ENCODE measurements around the gene CLASP2.

The CLASP2 gene

DNA sequence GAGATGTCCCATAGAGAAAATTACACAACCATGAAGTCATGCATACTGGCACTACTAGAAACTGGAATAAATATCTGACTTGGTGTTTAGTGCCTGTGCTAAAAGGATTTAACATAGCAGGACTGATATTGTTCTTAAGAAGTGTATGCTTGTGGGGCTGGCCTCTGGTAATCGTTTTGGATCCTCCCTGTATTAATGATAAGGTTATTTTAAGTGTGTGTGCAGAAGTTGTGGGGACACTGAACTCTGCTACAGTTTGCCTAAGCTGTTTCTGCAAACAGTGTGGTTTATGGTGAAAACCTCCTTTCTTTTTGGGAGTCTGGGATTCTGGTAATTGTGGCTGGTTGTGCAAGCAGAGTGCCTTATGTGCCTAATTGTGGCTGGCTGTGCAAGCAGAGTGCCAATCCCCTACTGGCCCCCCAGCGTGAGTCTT lies 120.8 kb downstream of the CLASP2 start:
- in situ Hi-C loops (cut with HindIII; ENCODE audit: low pct_unique_long_range_greater_than_20kb, low sequenced_read_pairs) = no loop called here
- DNase-seq (ENCODE audit: low read depth in 1 of 2, low spot score in 1 of 2) = no peak
- no peak for TF ChIP-seq JUND (IDR thresholded peaks at IDR 0.05; ENCODE audit: low read depth)

DNA sequence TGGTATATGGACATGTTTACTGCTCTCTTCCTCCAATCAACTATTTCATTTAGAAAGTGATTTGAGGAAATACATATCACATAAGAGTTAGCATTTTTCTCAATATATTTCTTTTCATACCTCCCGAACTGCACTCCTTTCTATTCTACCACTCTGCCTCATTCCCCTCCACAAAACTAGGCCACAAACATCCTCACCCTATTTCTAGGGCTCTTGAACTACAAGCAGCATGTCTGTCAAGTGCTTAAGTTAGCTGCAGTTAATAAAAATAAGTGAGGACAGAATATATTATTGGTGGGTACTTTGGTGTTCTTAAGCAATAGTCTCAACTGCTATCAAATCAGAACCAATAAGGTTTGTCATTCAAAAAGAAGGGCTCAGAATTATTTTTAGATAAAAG lies 125.1 kb downstream of the CLASP2 start:
- TF ChIP-seq JUND (IDR thresholded peaks at IDR 0.05; ENCODE audit: low read depth) = no peak
- in situ Hi-C loops (cut with HindIII; ENCODE audit: low pct_unique_long_range_greater_than_20kb, low sequenced_read_pairs) = no loop called here
- DNase-seq (ENCODE audit: low read depth in 1 of 2, low spot score in 1 of 2) = no peak

DNA sequence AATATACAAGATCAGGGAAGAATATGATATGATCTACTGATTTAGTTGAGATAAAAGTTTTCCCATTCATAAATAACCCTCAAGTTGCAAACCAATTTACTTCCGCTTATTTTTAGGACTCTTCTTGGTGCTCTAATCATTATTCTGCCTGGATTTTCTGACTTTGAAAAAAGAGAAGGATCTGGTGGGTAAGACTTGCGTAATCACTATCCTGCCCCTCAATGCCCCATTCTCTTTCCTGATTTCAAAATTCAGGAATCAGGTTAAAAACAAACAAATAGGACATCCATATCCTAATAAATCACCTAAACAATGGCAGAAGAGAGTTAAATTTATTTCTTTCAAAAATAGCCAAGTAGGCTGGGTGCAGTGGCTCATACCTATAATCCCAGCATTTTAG lies 127.5 kb downstream of the CLASP2 start:
- DNase-seq (ENCODE audit: low read depth in 1 of 2, low spot score in 1 of 2) = no peak
- TF ChIP-seq JUND (IDR thresholded peaks at IDR 0.05; ENCODE audit: low read depth) = no peak
- in situ Hi-C loops (cut with HindIII; ENCODE audit: low pct_unique_long_range_greater_than_20kb, low sequenced_read_pairs) = no loop called here

DNA sequence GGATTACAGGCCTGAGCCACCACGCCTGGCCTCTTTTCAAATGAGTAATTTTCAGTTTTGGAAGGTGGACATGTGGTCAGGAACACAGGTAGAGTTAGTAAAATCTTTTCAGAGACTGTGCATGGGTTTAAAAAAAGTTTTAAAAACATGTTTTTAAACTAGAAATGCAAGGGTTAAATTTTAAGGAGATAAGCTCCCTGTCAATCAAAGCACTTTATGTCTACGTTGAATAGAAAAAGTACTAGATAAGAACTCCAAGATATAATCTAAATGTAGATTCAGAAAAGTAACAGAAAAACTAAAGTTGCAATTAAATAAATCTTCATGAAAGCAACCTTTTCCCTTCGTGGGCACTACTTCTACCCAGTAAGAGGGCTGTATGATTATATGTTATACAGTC lies 131.7 kb downstream of the CLASP2 start:
- in situ Hi-C loops (cut with HindIII; ENCODE audit: low pct_unique_long_range_greater_than_20kb, low sequenced_read_pairs) = no loop called here
- no peak for TF ChIP-seq JUND (IDR thresholded peaks at IDR 0.05; ENCODE audit: low read depth)
- no peak for DNase-seq (ENCODE audit: low read depth in 1 of 2, low spot score in 1 of 2)

DNA sequence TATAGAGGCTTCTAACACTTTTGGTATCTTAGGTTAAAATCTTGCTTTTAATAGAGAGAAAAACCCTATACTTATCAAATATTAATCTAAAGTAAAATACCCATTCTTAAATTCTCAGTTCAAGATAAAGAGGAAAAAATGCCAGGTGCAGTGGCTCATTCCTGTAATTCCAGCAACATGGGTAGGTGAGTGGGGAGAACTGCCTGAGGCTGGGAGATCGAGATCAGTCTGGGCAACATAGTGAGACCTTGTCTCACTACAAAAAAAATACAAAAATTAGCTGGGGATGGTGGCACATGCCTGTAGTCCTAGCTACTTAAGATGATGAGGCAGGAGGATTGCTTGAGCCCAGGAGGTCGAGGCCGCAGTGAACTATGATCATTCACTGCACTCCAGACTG lies 135.8 kb downstream of the CLASP2 start:
- TF ChIP-seq JUND (IDR thresholded peaks at IDR 0.05; ENCODE audit: low read depth) = peak; percentile 53; the same call in 1 of the 2 replicates
- in situ Hi-C loops (cut with HindIII; ENCODE audit: low pct_unique_long_range_greater_than_20kb, low sequenced_read_pairs) = no loop called here
- DNase-seq (ENCODE audit: low read depth in 1 of 2, low spot score in 1 of 2) = peak in 1 of 2 experiments; percentile 39

- no peak for DNase-seq (ENCODE audit: low read depth in 1 of 2, low spot score in 1 of 2)
- no peak for TF ChIP-seq JUND (IDR thresholded peaks at IDR 0.05; ENCODE audit: low read depth)
Observed at GRCh38 chr3:33581666-33582065, 136.4 kb downstream of the CLASP2 start.

DNA sequence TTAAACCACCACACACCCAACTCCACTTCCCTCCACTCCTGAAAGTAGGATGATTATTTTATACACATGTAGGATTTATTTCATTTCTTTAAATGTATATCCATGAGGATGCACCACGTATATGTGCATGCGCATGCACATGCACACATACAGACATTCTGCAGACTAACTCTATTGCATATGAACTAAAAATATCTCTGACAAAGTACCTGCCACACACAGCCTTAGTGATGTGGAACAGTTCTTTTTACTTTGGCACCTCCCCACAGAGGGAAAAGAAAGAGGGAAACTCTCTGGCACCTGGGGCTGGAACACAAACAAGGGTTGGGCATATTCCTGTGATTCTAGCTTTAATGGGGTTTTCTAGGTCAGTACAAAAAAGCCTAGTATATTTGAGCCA lies 138.2 kb downstream of the CLASP2 start:
- in situ Hi-C loops (cut with HindIII; ENCODE audit: low pct_unique_long_range_greater_than_20kb, low sequenced_read_pairs) = no loop called here
- no peak for TF ChIP-seq JUND (IDR thresholded peaks at IDR 0.05; ENCODE audit: low read depth)
- no peak for DNase-seq (ENCODE audit: low read depth in 1 of 2, low spot score in 1 of 2)

More at GRCh38 chr3:33581666-33582065, 136.4 kb downstream of the CLASP2 start:
- in situ Hi-C loops (cut with HindIII; ENCODE audit: low pct_unique_long_range_greater_than_20kb, low sequenced_read_pairs) = no loop called here

DNA sequence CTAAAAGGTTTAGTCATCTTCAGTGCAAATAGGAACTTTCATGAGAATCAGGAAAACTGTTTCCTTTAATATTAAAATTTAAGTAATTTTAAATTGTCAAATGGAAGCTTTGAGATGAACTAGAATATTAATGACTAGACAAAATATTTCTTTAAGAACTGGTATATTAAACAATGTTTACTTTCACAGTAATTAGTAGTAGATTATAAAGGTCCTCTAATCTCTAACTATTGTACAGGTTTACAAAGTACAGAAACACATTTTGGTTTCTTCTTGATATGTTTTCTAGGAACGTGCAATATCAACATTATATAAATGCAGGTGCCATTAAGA lies 138.9 kb downstream of the CLASP2 start:
- in situ Hi-C loops (cut with HindIII; ENCODE audit: low pct_unique_long_range_greater_than_20kb, low sequenced_read_pairs) = no loop called here
- DNase-seq (ENCODE audit: low read depth in 1 of 2, low spot score in 1 of 2) = no peak

DNA sequence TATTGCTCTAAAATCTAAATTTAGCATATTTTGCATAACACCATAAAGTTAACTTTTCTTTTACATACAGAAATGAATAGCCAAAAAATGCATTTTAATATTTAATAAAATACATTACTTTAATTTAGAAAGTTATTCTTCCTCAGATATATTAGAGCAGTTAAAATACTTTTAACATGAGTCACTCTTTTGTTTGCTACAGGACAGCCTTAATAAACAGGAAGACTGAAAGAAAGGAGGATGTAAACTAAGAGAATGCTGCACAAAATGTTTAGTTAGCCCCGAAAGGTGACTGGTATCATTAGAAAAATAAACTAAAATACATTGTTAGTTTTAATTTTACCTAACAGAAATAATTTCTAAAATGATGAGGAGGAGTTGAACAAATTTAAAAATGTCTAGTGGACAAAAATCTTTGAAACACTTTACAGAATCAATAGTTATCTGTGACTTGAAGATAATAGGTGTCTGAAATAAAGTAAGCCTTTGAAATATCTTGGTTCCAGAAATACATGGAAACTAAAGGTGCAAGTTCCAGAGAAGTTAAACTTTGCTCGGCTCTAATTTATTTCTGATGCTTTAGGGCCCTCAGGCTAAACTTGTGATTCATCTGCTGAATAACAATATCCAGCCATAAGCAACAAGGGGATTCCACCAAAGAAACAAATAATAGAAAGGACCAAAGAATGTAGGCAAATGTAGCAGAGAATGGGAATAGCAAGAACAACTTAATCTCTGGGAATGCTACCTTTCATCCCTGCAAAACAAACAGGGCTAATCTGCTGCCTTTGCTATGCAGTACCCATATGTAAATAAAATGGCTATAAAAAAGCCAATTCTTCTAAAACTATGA lies 139.5 kb downstream of the CLASP2 start:
- in situ Hi-C loops (cut with HindIII; ENCODE audit: low pct_unique_long_range_greater_than_20kb, low sequenced_read_pairs) = no loop called here
- DNase-seq (ENCODE audit: low read depth in 1 of 2, low spot score in 1 of 2) = no peak
- TF ChIP-seq JUND (IDR thresholded peaks at IDR 0.05; ENCODE audit: low read depth) = peak; percentile 38; the same call in 1 of the 2 replicates

More for the DNA sequence above, 138.9 kb downstream of the CLASP2 start:
- TF ChIP-seq JUND (IDR thresholded peaks at IDR 0.05; ENCODE audit: low read depth) = no peak

DNA sequence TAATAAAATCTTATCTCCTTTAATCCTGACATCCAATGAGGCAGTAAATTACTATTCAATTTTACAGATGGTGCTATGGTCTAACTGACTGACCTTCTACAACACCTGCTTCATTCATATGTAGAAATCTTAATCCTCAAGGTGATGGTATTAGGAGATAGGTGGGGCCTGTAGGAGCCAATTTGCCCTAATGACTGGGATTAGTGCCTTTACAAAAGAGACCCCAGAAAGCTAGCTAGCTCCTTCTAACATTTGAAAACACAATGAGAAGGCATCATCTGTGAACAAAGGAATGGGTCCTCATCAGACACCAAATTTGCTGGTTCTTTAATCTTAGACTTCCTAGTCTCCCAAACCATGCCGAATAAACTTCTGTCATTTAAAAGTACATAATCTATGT lies 140.5 kb downstream of the CLASP2 start:
- TF ChIP-seq JUND (IDR thresholded peaks at IDR 0.05; ENCODE audit: low read depth) = no peak
- in situ Hi-C loops (cut with HindIII; ENCODE audit: low pct_unique_long_range_greater_than_20kb, low sequenced_read_pairs) = no loop called here
- no peak for DNase-seq (ENCODE audit: low read depth in 1 of 2, low spot score in 1 of 2)

GRCh38 chr3:33577173-33577572 lies 140.9 kb downstream of the CLASP2 start:
- DNase-seq (ENCODE audit: low read depth in 1 of 2, low spot score in 1 of 2) = no peak
- no peak for TF ChIP-seq JUND (IDR thresholded peaks at IDR 0.05; ENCODE audit: low read depth)
- in situ Hi-C loops (cut with HindIII; ENCODE audit: low pct_unique_long_range_greater_than_20kb, low sequenced_read_pairs) = no loop called here

DNA sequence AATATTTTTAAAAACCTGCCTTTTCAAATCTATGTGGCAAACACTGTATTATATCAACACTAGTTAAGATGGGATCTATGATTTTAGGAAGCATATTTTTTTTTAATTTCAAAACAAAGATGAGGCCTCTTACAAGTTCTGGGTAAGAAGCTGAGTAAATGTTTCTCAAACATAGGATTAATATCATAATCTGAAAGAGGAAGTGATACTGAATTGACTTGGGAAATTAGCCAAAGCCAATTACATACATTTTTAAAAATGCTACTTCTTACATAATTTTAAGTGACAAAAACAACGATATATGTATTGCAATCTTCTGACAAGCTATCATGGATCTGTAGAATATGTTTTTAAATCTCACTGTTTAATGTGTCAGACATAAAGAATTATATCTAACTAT lies 142.7 kb downstream of the CLASP2 start:
- no peak for TF ChIP-seq JUND (IDR thresholded peaks at IDR 0.05; ENCODE audit: low read depth)
- in situ Hi-C loops (cut with HindIII; ENCODE audit: low pct_unique_long_range_greater_than_20kb, low sequenced_read_pairs) = no loop called here
- no peak for DNase-seq (ENCODE audit: low read depth in 1 of 2, low spot score in 1 of 2)

- TF ChIP-seq JUND (IDR thresholded peaks at IDR 0.05; ENCODE audit: low read depth) = no peak
- DNase-seq (ENCODE audit: low read depth in 1 of 2, low spot score in 1 of 2) = no peak
- in situ Hi-C loops (cut with HindIII; ENCODE audit: low pct_unique_long_range_greater_than_20kb, low sequenced_read_pairs) = no loop called here
Observed at GRCh38 chr3:33557829-33558228, 160.2 kb downstream of the CLASP2 start.

- TF ChIP-seq JUND (IDR thresholded peaks at IDR 0.05; ENCODE audit: low read depth) = no peak
- in situ Hi-C loops (cut with HindIII; ENCODE audit: low pct_unique_long_range_greater_than_20kb, low sequenced_read_pairs) = no loop called here
- no peak for DNase-seq (ENCODE audit: low read depth in 1 of 2, low spot score in 1 of 2)
Observed at GRCh38 chr3:33557279-33557678, 160.8 kb downstream of the CLASP2 start.
